AG20443 (cell line): ENCODE results near the gene ZBTB16.

Experiments
- DNase-seq: peaks from one replicate; pipeline ENCODE4 v3.0.0; 2012; ENCODE audit warnings: low spot score, mixed read lengths

Gene ZBTB16

DNA sequence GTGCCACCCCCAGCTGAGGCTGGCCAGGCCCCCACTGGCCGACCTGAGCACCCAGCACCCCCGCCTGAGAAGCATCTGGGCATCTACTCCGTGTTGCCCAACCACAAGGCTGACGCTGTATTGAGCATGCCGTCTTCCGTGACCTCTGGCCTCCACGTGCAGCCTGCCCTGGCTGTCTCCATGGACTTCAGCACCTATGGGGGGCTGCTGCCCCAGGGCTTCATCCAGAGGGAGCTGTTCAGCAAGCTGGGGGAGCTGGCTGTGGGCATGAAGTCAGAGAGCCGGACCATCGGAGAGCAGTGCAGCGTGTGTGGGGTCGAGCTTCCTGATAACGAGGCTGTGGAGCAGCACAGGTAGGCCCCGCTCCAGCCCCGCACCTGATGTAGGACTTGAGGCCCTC, 4.7 kb downstream of the ZBTB16 start:
- no peak for DNase-seq

DNA sequence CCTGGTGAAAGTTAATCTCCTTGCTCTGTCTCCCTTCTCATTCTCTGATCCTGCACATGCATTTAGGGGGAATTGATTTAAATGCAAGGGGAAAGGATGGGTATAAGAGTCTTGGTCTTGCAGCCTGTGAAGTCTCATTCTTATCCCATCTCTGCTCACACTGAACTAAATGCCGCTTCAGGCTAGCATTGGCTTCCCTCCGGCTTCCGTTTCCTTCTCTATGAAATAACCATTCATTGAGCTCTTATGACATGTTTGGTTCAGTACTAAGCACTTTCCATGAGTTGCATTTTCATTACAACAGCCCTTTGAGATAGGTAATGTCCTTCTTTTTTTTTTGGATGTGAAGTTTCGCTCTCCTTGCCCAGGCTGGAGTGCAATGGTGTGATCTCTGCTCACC, 5.6 kb downstream of the ZBTB16 start:
- DNase-seq, result no peak

DNA sequence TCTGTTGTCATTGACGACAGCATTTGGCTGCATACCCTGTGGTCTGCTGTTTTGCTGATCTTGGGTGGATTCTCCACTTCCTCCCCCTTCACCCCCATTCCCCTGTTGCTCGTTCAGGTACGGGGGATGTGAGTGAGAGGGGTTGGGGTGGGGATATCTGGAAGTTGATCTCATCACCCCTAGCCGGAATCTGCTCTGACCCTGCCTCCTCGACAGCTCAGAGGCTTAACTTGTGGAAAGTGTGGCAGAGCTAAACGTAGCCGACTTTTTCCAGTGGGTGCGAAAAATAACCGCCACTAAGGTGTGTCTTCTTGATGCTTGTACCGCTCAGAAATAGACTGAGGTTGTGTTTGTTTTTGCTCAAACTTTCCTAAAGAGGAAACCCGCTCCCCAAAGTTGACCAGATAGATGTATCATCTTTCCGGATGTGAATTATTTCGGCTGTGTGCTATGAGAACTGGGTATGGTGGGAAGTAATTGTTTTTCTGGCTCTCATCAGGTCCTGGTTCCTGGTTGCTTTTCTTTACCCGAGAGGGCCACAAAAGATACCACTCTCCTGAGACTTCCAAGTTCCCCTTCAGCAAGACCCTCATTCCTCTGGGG, 6.6 kb downstream of the ZBTB16 start:
- no peak for DNase-seq

DNA sequence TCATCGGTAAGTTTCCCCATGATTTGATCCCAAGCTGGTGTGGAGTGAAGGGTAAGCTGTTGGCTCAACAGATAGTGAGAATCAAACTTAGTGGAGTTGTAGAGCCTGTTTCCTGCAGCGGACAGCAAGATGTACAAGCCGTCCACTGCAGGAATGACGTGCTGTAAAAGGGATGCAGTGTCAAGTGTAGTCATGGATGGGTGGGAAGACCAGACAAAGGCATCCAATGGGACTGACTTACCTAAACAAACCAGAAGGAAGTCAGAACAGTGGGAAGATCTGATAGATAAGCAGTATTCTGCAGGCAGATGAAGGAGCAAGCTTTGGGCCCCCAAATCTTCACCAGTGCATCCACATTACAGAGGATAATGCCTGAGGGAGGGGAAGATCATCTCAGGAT, 8.8 kb downstream of the ZBTB16 start:
- no peak for DNase-seq

DNA sequence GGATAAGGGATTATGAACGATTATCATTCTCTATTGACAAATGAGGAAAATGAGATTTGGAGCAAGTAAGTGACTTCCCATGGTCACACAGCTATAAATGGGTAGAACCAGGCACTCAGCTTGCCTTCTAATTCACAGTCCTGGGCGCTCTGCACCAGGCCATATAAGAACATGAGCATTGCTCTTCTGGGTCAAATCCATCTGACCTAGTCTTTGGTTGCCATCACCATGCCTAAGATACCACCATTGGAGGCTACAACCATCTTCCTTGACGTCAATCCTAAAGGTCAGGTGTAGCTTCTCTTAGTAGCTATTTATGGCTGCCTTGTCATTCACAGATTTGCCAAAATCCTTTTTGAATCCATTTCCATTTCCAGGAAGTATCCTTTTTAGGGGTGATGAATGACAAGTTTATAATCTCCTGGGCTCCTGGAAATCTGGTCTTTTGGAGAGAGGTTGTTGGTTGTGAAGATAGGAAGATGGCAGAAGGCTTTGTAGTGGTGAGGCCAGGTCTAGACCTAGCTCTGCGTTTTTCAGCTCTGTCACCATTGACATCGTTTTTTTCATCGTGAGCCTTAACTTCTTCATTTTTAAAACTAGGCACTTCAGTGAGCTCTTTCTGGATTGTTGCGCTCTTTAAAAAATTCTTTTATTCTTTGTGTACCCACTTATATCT, 11.1 kb downstream of the ZBTB16 start:
- DNase-seq, result no peak

DNA sequence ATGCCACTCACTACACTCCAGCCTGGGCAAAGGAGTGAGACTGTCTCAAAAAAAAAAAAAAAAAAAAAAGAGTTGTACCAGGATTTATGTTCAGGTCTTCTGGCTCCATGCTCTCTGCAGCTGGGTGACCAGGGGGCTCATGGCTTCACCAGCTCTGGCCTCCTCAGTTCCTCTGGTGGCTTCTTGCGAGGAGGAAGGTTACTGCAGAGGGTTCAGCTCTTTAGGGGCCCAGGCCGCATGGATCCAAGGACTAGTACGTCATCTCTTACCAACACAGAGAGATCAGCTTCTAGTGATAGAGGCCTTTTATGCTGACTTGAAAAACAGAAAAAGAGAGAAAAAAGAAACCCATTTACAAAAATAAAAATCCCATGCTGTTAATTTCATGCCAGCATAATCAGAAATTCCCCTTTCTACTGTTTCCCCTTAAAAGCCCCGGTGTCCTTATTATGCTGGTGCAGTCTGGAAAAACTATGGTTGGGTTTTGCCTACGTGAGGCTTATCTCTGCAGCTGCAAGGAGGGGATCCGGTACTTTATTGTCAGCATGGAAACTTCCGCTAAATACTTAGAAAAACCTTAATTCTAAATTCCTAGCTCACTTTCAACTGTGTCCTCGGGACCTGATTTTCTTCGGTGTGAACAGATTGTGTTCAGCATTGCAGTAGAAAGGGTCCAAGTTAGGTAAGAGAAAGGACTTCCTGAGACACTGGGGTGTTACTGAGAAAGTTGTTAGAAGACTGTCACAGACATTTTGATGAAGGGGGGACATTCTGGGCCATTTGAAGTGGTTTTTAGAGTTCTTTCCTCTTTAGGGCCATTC, 13.7 kb downstream of the ZBTB16 start:
- no peak for DNase-seq

DNA sequence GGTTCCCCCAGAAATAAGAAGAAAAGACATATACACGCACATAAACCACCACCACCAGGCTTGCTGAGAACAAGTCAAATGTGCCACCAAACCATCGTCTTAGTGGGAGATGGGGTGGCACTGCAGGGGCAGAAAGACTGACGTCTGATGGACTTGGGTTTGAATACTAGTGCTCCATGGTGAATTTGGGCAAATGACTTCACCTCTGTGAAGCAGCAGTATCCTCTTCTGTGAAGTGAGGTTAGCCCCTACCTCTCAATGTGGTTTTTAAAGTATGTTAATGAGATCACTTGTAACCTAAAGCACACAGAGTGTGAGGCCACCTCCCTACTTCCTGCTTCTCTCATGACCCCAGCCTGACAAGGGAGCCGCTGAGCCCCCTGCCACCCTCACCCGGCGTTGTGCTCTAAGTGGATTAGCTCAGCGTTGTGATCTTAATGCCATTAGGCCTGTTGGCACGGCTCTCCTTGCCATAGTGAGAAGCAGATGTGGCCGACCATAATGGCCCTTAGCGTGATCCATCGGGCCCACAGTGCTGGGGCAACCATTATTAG, 14.4 kb downstream of the ZBTB16 start:
- no peak for DNase-seq

DNA sequence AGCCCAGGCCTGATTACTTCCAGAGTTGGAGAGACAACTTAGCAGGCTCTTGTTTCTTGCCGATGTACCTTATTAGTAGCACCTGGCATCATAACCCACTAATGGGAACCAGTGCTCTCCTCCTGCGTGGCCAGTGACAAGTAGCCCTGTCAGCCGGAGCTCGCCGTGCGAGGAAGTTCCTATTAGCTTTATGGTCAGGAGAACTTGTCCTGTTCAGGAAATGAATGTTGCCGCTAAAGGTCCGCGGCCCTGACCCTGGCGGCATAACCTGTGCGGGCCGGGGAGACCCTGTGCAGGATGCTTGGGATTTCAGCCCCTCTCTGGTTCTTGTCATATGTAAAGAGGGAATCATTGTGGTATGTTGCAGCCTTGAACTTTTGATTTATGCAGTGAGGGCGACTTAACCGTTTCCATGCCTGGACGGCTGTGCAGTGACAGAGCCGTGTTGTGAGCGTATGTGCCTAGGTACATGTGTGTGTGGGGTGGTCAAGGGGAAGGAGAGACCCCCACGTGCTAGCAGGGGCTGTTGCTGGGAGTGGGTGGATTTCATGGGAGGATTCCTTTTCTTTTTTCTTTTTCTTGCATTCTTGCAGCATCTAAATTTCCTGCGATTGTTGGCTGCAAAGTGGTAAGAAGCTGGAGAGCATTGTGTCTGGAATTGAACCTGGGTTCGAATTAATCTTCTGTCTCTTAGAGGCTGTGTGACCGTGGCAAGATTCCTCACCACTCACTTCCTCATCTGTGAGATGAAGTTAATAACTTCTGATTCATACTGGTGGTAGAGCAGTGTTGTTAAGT, 15.2 kb downstream of the ZBTB16 start:
- no peak for DNase-seq

DNA sequence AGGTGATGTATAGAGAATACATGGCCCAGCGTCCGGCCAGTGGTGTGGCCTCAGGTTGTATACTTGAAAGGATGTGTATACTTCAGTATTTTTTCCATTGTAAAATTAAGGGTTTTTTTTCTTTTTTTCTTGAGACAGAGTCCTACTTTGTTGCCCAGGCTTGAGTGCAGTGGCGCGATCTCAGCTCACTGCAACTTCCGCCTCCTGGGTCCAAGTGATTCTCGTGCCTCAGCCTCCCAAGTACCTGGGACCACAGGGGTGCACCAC, 15.8 kb downstream of the ZBTB16 start:
- no peak for DNase-seq

DNA sequence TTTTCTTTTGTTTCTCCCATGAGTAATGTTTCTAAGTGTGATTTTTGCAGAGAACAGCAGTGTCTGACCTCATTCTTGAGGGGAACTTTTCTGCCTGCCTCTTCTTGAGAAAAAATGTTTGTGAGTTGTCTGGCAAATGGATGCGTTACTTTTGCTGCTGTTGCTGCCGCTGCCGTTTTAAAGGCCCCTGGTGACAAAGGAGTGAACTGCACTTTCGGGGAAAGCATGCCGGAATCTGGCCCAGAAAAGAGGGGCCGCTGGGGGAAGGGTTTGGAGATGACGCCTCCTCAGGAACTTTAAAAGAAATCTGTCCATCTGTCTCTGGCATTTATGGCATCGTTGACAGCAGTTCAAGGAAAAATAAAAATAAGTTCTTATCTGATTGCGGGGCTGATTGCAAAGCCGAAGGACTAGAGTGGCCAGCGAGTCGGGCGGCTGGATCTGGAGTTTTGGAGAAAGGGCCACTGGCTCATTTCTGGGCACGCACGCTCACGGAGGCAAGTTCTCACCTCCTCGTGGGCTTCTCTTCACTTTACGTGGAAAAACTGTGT, 16.5 kb downstream of the ZBTB16 start:
- peak; percentile 83 for DNase-seq

DNA sequence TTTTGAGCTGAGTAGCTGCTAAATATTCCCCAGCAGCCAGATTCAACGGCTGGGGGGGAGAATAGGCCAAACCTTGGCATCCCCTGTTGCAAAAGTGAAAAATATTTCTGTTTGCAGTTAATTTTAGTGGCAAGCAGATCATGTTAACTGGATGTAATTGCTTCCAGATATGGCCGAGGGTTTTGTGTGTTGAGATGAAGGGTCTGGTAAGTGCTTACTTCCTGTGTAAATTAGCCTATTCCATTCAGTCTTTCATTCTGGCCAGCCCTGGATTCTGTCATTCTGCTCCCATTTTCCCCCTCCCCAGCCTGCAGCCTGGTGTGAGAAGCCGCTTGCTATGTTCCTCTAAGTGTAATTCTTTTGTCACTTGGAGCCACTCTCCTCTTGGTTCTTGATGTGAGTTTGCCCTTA, 17.4 kb downstream of the ZBTB16 start:
- DNase-seq, result no peak

DNA sequence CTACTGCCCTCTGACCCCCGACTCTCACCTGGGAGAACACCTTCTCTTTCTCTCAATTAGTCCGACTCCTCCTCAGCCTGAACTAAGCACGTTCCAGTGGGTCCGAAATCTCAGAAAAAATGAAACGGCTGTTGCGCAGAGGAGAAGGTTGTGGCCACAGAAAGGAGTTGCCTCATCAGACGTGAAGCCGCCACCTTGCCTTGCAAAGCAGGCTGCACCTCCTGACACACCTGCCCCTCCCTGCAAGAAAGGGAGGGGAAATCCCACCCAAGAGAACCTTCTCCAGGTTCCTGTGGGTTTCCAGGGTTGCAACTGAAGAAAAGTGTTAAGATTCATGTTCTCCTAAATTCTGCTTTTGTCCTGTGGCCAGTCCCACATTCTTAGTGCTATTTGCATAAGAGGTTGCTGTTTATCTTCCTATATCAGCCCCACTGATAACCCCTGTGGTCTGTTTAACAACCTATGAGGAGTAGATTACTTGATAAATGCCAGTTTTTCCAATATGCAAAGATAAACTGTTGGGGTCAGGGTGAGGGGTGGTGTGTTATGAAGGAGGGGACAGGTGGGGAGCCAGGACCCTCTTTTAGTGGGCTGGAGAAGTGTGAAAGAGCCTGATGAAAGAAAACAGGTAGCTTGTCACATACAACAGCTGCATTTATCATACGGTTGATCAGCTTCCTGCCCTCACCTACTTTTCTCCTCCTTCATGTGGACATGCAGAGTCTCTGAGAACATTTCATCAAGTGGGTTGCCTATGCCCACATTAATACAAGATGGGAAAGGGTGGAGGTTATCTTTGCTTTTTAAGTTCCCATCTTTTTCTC, 18.2 kb downstream of the ZBTB16 start:
- DNase-seq, result no peak

DNA sequence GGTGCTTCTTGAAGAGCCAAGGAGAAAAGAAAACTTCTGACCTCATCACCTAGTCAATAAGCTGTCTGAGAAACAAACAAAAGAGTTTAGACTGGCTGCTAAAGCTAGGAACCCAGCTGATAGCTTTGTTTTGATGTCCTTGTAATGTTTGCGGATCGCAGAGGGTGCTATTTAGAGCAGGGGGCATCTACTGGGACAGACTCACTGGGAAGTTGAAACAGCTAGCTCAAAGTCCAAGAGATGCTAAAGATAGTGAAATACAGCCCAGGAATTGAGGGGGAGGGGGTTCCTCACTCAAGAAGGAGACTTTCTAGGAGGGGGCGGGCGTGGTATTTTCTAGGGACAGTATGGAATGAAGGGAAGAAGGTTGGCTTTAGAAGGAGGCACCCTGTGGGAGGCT, 18.9 kb downstream of the ZBTB16 start:
- DNase-seq, result no peak

DNA sequence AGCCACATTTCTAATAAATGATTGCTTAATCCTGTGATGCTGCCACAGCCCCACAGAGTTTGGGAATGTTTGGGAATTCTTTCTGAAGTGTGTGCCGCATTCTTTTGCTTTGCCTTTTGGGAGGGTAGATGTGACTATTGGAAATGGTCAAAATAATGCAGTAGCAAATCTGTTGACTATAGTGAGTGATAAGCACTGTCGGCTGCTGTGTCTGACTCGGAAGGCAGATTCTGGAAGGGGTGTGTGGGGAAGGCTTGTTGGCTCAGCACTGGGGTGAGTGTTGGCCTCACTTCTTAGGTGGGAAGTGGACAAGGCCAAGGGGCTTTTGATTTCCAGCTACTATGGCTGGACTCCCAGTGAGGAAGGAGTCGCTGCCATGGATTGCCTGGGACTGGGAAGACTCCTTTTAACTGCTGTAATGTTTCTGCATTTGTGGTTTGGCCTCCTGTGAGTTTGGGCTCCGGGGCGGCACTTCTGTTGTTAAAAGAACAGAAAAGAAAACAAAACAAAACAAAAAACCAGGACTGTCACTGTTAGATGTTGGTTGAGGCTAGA, 20.1 kb downstream of the ZBTB16 start:
- no peak for DNase-seq

DNA sequence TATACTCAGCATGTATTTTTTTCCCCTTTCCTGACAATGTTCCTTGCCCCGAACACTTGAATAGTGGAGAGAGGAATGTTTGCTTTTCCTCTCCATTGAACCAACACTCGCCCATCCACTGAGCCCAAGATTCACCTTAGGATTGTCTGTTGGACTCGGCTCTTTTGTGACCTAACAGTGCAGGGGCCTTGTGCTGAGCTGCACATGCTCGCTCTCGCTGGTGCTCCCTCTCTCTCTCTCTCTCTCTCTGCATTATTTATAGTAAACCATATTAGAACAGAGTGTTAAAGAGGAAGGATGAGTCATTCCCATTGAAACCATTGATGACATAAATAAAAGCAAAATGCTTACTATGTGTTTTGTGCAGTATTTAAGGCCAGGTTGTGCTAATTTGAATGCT, 20.7 kb downstream of the ZBTB16 start:
- no peak for DNase-seq

DNA sequence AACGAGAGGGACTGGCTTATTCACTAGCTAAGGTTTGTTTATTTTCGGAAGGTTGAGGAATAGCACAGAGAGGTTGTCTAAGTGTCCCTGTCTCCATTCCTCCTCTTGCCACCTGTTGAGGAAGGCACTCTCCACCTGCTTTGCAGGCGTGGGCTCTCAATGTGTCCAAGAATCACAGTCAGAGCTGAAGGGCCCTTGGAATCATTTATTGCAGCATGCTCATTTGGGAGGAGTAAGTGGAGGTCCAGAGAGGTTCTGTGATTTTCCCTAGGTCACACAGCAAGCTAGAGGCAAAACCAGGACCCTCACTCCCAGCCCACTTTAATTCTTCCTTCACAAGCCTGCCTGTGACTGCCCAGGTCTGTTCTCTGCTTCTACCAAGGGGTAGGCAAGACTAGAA, 21.3 kb downstream of the ZBTB16 start:
- DNase-seq, result no peak

DNA sequence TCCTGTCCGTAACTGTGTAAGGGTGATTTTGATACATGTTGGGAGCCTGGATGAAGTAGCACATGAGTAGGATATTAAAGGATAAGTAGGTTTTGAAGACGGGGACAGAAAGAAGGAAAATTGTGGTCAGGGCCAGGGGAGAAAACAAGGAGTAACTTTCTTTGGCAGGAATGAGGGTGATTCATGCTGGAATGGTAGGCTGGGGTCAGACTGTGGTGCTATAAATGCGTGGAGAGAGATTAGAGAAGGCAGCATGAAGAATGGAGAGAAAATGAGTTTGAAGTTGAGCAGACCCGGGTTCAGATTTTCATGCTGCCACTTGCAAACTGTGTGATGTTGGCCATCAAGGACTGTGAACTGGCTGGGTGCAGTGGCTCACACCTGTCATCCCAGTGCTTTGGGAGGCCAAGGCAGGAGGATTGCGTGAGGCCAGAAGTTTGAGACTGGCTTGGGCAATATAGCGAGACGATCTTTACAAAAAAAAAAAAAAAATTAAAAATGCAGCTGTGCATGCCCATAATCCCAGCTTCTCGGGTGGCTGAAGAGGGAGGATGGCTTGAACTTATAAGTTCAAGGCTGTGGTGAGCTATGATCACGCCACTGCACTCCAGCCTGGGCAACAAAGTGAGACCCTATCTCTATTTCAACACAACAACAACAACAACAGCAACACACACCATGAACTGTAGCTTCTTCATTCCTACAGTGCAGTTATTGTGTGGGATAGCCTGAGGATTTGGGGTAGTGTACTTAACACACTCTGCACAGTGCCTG, 22.3 kb downstream of the ZBTB16 start:
- DNase-seq, result no peak

DNA sequence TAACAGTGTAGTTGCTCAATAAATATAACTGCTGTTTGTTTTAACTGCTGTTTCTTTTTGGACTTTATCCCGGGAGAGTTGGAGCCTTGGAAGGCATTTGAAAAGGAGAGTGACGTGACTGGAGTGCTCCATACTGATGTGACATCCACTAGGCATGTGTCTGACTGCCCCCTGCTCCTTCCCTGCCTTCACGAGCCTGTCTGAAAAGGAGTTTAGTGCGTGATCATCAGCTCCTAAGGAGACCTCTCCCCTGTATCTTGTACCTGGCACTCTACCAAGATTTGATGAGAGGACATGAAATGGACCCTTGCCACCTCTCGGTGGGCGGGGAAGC, 22.9 kb downstream of the ZBTB16 start:
- DNase-seq, result no peak

DNA sequence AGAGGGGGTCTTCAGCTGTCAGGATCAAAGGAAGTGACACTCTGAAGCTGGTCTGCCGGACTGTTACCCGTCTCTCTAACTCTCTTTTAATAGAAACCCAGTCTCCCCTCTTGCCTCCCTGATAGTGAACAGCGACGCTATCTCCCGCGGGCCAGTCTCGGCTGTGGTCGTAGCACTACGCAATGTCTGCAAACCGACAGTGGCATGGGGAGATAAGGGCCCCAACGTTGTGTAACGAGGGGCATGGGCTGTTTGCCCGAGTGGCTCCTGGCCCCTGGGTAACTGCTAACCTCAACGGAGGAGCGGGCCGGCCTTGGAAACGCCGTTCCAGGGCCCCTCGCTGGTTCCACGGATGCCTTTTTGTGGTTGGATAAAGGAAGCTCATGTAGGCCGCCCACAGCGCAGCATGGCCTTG, 23.3 kb downstream of the ZBTB16 start:
- no peak for DNase-seq
